Suprapubic skin (tissue), 4 donors: ENCODE data around the gene HTATIP2.

Experiments used
- CTCF ChIP-seq, 2 donors: fragments of 200-600 bp in 1 of 2; fragments of 450-650 bp in 1 of 2; sonication (generic) in 1 of 2; IDR thresholded peaks; one replicate each; pipeline ENCODE4 v1.5.1; 2016 to 2019; ENCODE audit warnings: antibody characterized with exemption in 2 of 2, mild to moderate bottlenecking in 1 of 2, moderate library complexity in 1 of 2
- EP300 ChIP-seq: sonication (generic); formaldehyde crosslinking; IDR thresholded peaks from one replicate; pipeline ENCODE4 v1.6.1; 2017; ENCODE audit warnings: antibody characterized with exemption
- POLR2A ChIP-seq, 2 donors: fragments of 450-650 bp; IDR thresholded peaks; one replicate each; pipeline ENCODE4 v1.6.1; 2017; ENCODE audit warnings: antibody characterized with exemption in 2 of 2, mild to moderate bottlenecking in 2 of 2, moderate library complexity in 2 of 2
- POLR2AphosphoS5 ChIP-seq, 3 donors: sonication (generic); formaldehyde crosslinking; IDR thresholded peaks; one replicate each; pipeline ENCODE4 v1.6.1; 2017; ENCODE audit warnings: antibody characterized with exemption in 3 of 3

GRCh38 chr11:20337526-20338154 lies 25.9 kb upstream of the HTATIP2 start:
- TF ChIP-seq CTCF (IDR thresholded peaks at IDR 0.05) = no peak
- no peak for TF ChIP-seq EP300
- no peak for TF ChIP-seq POLR2A (IDR thresholded peaks at IDR 0.05)
- TF ChIP-seq POLR2AphosphoS5 (IDR thresholded peaks at IDR 0.05) = no peak
